ENCODE measurements around the gene CCDC188.

DNA sequence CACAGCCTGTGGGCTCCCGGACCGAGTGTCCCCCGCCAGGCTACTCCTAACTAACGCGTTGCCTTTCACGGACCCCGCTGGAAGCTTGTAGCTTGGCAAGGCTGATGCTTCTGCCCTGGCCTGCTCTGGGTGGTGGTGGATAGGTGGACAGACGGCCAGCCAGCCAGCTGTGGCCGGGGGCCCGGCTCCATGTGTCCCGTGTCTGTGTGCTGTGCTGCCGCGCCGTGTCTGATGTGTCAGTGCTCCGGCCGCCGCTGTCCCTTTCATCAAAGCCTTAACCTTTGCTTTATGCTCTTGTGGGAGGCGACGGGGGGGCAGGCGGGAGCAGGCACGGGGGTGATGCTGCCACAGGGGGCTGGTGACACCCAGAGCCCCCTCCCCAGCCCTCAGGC lies 5.0 kb downstream of the CCDC188 start:
- TF ChIP-seq CTCF (IDR thresholded peaks at IDR 0.05; ENCODE audit: low read depth, low read length) (no peak), MYC (IDR thresholded peaks at IDR 0.05; ENCODE audit: low read depth, low read length) (no peak), POLR2A (IDR thresholded peaks at IDR 0.05; ENCODE audit: extremely low read depth, insufficient read length) (no peak), MAX (IDR thresholded peaks at IDR 0.05; ENCODE audit: low read depth, low read length) (no peak)
